AG10803 (cell line): ENCODE measurements around the gene IL17D.

Experiments
- DNase-seq: peaks from one replicate; pipeline ENCODE4 v3.0.0; 2010; ENCODE audit warnings: low read depth
- H3K4me3 ChIP-seq: 2 replicates; pipeline ENCODE4 v1.5.1; 2011; ENCODE audit warnings: mild to moderate bottlenecking, low read length, control low read depth
- TF ChIP-seq, protein P1 (sequence below): conservative IDR thresholded peaks from 2 replicates; pipeline ENCODE4 v1.5.1; 2011; ENCODE audit warnings: mild to moderate bottlenecking, low read length, control low read depth, inconsistent platforms

Gene IL17D

DNA sequence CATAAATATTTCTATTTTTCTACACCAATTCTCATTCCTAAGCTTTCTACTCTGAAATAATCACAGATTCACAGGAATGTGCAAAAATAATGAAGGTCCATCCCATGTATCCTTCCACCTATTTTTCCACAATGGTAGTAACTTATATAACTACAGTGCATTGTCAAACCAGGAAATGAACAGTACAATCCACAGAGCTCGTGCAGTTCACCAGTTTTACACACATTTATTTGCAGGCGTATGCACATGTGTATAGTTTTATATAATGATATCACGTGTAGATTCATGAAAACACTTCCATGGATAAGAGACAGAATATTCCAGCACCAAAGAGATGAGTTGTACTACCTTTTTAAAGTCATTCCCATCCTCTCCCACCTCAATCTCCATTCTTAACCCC is 57.4 kb downstream of the IL17D start:
- no peak overlapping the region for H3K4me3 ChIP-seq
- no peak for DNase-seq
- TF ChIP-seq, protein P1, sequence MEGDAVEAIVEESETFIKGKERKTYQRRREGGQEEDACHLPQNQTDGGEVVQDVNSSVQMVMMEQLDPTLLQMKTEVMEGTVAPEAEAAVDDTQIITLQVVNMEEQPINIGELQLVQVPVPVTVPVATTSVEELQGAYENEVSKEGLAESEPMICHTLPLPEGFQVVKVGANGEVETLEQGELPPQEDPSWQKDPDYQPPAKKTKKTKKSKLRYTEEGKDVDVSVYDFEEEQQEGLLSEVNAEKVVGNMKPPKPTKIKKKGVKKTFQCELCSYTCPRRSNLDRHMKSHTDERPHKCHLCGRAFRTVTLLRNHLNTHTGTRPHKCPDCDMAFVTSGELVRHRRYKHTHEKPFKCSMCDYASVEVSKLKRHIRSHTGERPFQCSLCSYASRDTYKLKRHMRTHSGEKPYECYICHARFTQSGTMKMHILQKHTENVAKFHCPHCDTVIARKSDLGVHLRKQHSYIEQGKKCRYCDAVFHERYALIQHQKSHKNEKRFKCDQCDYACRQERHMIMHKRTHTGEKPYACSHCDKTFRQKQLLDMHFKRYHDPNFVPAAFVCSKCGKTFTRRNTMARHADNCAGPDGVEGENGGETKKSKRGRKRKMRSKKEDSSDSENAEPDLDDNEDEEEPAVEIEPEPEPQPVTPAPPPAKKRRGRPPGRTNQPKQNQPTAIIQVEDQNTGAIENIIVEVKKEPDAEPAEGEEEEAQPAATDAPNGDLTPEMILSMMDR: no peak

- TF ChIP-seq, protein P1: no peak
- H3K4me3 ChIP-seq: no peak overlapping the region
- no peak for DNase-seq
These were observed 63.9 kb downstream of the IL17D start for GRCh38 chr13:20767309-20767943.

- no peak overlapping the region for H3K4me3 ChIP-seq
- DNase-seq: no peak
- TF ChIP-seq, protein P1: no peak
These were observed 65.6 kb downstream of the IL17D start for GRCh38 chr13:20769091-20769490.

- TF ChIP-seq, protein P1: no peak
- no peak overlapping the region for H3K4me3 ChIP-seq
- DNase-seq: no peak
These were observed 66.3 kb downstream of the IL17D start for GRCh38 chr13:20769834-20770233.
